Left renal pelvis (tissue), 4 donors: Measurements from ENCODE around the gene LHPP. TPM values are rescaled to one million over a fixed set of nuclear protein-coding genes. Genes with fewer than 3 reads are reported as not detected.
"Not testable (repeated sequence)": the region's sequence is repeated elsewhere in the genome, so short reads cannot be mapped to it uniquely, and the experiment has no call there.

Experiments used
- DNase-seq, 4 donors: peaks; one replicate each; pipeline ENCODE4 v3.0.0-alpha.2; 2013; ENCODE audit warnings: low read depth in 4 of 4, low spot score in 3 of 4
- polyA plus RNA-seq, 4 donors: library from polyadenylated mRNA; unstranded; fragments of 120-200 nt; gene quantifications; one replicate each; pipeline ENCODE4 v1.2.1, GENCODE V29; 2013; ENCODE audit not compliant: insufficient read length in 4 of 4

Gene LHPP
- polyA plus RNA-seq, 4 donors: 15.7 to 23.9 (median 16.6) TPM

- no peak for DNase-seq
Measured at GRCh38 chr10:124534231-124534798, 72.7 kb downstream of the LHPP start.

- no peak for DNase-seq
Measured at GRCh38 chr10:124534826-124535601, 73.4 kb downstream of the LHPP start.

- no peak for DNase-seq
Measured at GRCh38 chr10:124535731-124536495, 74.3 kb downstream of the LHPP start.

- DNase-seq: no peak
Measured at GRCh38 chr10:124536496-124537050, 75.0 kb downstream of the LHPP start.

- DNase-seq: no peak
Measured at GRCh38 chr10:124537166-124537725, 75.6 kb downstream of the LHPP start.

- DNase-seq: no peak
Measured at GRCh38 chr10:124537891-124538290, 76.3 kb downstream of the LHPP start.

GRCh38 chr10:124538706-124539105 is 77.1 kb downstream of the LHPP start:
- no peak for DNase-seq

GRCh38 chr10:124539935-124540641 is 78.5 kb downstream of the LHPP start:
- no peak for DNase-seq

GRCh38 chr10:124541076-124541903 is 79.7 kb downstream of the LHPP start:
- DNase-seq: no peak

- DNase-seq: no peak
Measured at GRCh38 chr10:124542336-124542735, 80.7 kb downstream of the LHPP start.

GRCh38 chr10:124543146-124543545 is 81.5 kb downstream of the LHPP start:
- DNase-seq: no peak

- no peak for DNase-seq
Measured at GRCh38 chr10:124543971-124544370, 82.3 kb downstream of the LHPP start.

GRCh38 chr10:124544711-124545110 is 83.1 kb downstream of the LHPP start:
- no peak for DNase-seq

- no peak for DNase-seq
Measured at GRCh38 chr10:124545351-124546054, 83.9 kb downstream of the LHPP start.

- no peak for DNase-seq
Measured at GRCh38 chr10:124546055-124546369, 84.4 kb downstream of the LHPP start.

- DNase-seq: no peak
Measured at GRCh38 chr10:124546957-124547646, 85.5 kb downstream of the LHPP start.

- DNase-seq: no peak
Measured at GRCh38 chr10:124547647-124548168, 86.1 kb downstream of the LHPP start.

GRCh38 chr10:124549171-124549570 is 87.5 kb downstream of the LHPP start:
- not testable (repeated sequence) for DNase-seq
